ENCODE measurements around the gene GUCY1B1. TPM values are rescaled to one million over a fixed set of nuclear protein-coding genes. Genes with fewer than 3 reads are reported as not detected.

Gene GUCY1B1
- total RNA-seq, 1 donor from 2014 or later, result 1.5 TPM

GRCh38 chr4:155741546-155741945 is 17.3 kb upstream of the GUCY1B1 start:
- Histone ChIP-seq H3K36me3 (ENCODE audit: insufficient read depth, low read length) (no peaks in the 10 kb centered on the region), H3K79me2 (ENCODE audit: insufficient read depth, low read length) (no peaks in the 10 kb centered on the region), H3K9me3 (ENCODE audit: insufficient read depth, low read depth, low read length) (no peaks in the 10 kb centered on the region), H2AFZ (ENCODE audit: low read depth, low read length) (no peak overlapping the region), H3K27ac (ENCODE audit: low read depth, low read length) (no peak overlapping the region), H3K9ac (ENCODE audit: low read length) (no peak overlapping the region), H4K20me1 (ENCODE audit: insufficient read depth, low read length) (no peaks in the 10 kb centered on the region), H3K27me3 (ENCODE audit: insufficient read depth, low read length) (no peaks in the 10 kb centered on the region), H3K4me3 (ENCODE audit: insufficient read depth, low read depth, low read length) (no peak overlapping the region), H3K4me1 (ENCODE audit: insufficient read depth, low read length) (no peaks in the 10 kb centered on the region), H3K4me2 (ENCODE audit: low read length) (no peak overlapping the region)
- DNase-seq (ENCODE audit: low read depth) (no peak), FAIRE-seq (no peak)
- Mint-ChIP-seq H3K36me3 (ENCODE audit: low read depth, unreplicated experiment) (no peaks in the 10 kb centered on the region), H3K27me3 (ENCODE audit: low read depth, unreplicated experiment) (no peaks in the 10 kb centered on the region), H3K4me1 (ENCODE audit: low read depth, unreplicated experiment) (no peaks in the 10 kb centered on the region), H3K4me3 (ENCODE audit: unreplicated experiment) (no peak overlapping the region), H3K9me3 (ENCODE audit: unreplicated experiment) (peaks cover 2% of the 10 kb centered on the region), H3K27ac (ENCODE audit: unreplicated experiment) (no peak overlapping the region)
- TF ChIP-seq EZH2 (IDR thresholded peaks at IDR 0.05; ENCODE audit: insufficient read depth, low read length), result no peak
- no peak for TF ChIP-seq CTCF (IDR thresholded peaks at IDR 0.05; ENCODE audit: insufficient read depth, low read depth, low read length)

GRCh38 chr4:155742310-155743015 is 16.4 kb upstream of the GUCY1B1 start:
- Histone ChIP-seq H3K36me3 (ENCODE audit: insufficient read depth, low read length) (no peaks in the 10 kb centered on the region), H3K4me1 (ENCODE audit: insufficient read depth, low read length) (no peaks in the 10 kb centered on the region), H2AFZ (ENCODE audit: low read depth, low read length) (no peak overlapping the region), H3K27me3 (ENCODE audit: insufficient read depth, low read length) (no peaks in the 10 kb centered on the region), H4K20me1 (ENCODE audit: insufficient read depth, low read length) (no peaks in the 10 kb centered on the region), H3K9ac (ENCODE audit: low read length) (no peak overlapping the region), H3K27ac (ENCODE audit: low read depth, low read length) (no peak overlapping the region), H3K4me3 (ENCODE audit: insufficient read depth, low read depth, low read length) (no peak overlapping the region), H3K79me2 (ENCODE audit: insufficient read depth, low read length) (no peaks in the 10 kb centered on the region), H3K9me3 (ENCODE audit: insufficient read depth, low read depth, low read length) (no peaks in the 10 kb centered on the region), H3K4me2 (ENCODE audit: low read length) (no peak overlapping the region)
- Mint-ChIP-seq H3K4me1 (ENCODE audit: low read depth, unreplicated experiment) (no peaks in the 10 kb centered on the region), H3K4me3 (ENCODE audit: unreplicated experiment) (no peak overlapping the region), H3K27ac (ENCODE audit: unreplicated experiment) (no peak overlapping the region), H3K9me3 (ENCODE audit: unreplicated experiment) (peaks cover 2% of the 10 kb centered on the region), H3K36me3 (ENCODE audit: low read depth, unreplicated experiment) (no peaks in the 10 kb centered on the region), H3K27me3 (ENCODE audit: low read depth, unreplicated experiment) (peaks cover 2% of the 10 kb centered on the region)
- FAIRE-seq (no peak), DNase-seq (ENCODE audit: low read depth) (no peak)
- no peak for TF ChIP-seq EZH2 (IDR thresholded peaks at IDR 0.05; ENCODE audit: insufficient read depth, low read length)
- TF ChIP-seq CTCF (IDR thresholded peaks at IDR 0.05; ENCODE audit: insufficient read depth, low read depth, low read length), result no peak

GRCh38 chr4:155745984-155746383 is 12.8 kb upstream of the GUCY1B1 start:
- FAIRE-seq, result no peak
- TF ChIP-seq EZH2 (IDR thresholded peaks at IDR 0.05; ENCODE audit: insufficient read depth, low read length) (no peak), CTCF (IDR thresholded peaks at IDR 0.05; ENCODE audit: insufficient read depth, low read depth, low read length) (no peak)
- no peaks in the 10 kb centered on the region for H3K36me3 Mint-ChIP-seq (ENCODE audit: low read depth, unreplicated experiment)

More at GRCh38 chr4:155745984-155746383, 12.8 kb upstream of the GUCY1B1 start:
- no peak overlapping the region for H2AFZ ChIP-seq (ENCODE audit: low read depth, low read length)
- no peaks in the 10 kb centered on the region for H3K27me3 ChIP-seq (ENCODE audit: insufficient read depth, low read length)
- no peaks in the 10 kb centered on the region for H4K20me1 ChIP-seq (ENCODE audit: insufficient read depth, low read length)
- no peak overlapping the region for H3K27ac Mint-ChIP-seq (ENCODE audit: unreplicated experiment)
- no peaks in the 10 kb centered on the region for H3K36me3 ChIP-seq (ENCODE audit: insufficient read depth, low read length)
- peaks cover 2% of the 10 kb centered on the region for H3K9me3 Mint-ChIP-seq (ENCODE audit: unreplicated experiment)
- no peak overlapping the region for H3K4me3 ChIP-seq (ENCODE audit: insufficient read depth, low read depth, low read length)
- no peaks in the 10 kb centered on the region for H3K4me1 Mint-ChIP-seq (ENCODE audit: low read depth, unreplicated experiment)
- peaks cover 6% of the 10 kb centered on the region for H3K27me3 Mint-ChIP-seq (ENCODE audit: low read depth, unreplicated experiment)
- no peak overlapping the region for H3K4me3 Mint-ChIP-seq (ENCODE audit: unreplicated experiment)
- H3K4me1 ChIP-seq (ENCODE audit: insufficient read depth, low read length), result no peaks in the 10 kb centered on the region
- H3K27ac ChIP-seq (ENCODE audit: low read depth, low read length), result no peak overlapping the region
- H3K9me3 ChIP-seq (ENCODE audit: insufficient read depth, low read depth, low read length), result no peaks in the 10 kb centered on the region
- peak; percentile 64 for DNase-seq (ENCODE audit: low read depth)
- H3K9ac ChIP-seq (ENCODE audit: low read length), result no peak overlapping the region
- no peaks in the 10 kb centered on the region for H3K79me2 ChIP-seq (ENCODE audit: insufficient read depth, low read length)
- no peak overlapping the region for H3K4me2 ChIP-seq (ENCODE audit: low read length)

Data from astrocyte (in vitro differentiated cells and primary cell).